Daoy (cell line): Measurements from ENCODE around the gene RCAN2. TPM values are rescaled to one million over a fixed set of nuclear protein-coding genes. Genes with fewer than 3 reads are reported as not detected.

Experiments
- DNase-seq: peaks from one replicate; pipeline ENCODE4 v3.0.0-alpha.2; 2015; ENCODE audit warnings: low read depth
- total RNA-seq: library from RNA; depleted of rRNA; stranded (reverse); fragments of >200 nt; shearing (Covaris generic); gene quantifications from 2 replicates; pipeline ENCODE4 v1.2.3, GENCODE V29; 2014

RCAN2 gene
- total RNA-seq, 1 experiment from 2014 or later = 2.0 TPM

DNA sequence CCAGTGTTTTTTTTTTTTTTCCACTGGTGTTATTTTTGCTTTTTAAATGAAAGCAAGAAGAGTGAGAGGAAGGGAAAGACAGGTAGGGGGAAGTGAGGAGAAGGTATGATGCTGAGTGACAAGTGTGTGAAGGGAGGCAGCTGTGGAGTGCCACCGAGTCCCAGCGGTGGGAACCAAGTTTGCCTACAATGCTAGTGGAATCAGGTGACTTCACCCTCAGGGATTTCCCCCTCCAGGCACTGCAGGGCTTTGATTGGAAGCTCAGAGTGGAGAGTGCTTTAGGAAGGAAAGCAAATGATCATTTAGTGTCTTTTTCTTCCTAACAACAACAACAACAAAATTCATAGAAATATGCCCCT lies 200.0 kb downstream of the RCAN2 start:
- no peak for DNase-seq

DNA sequence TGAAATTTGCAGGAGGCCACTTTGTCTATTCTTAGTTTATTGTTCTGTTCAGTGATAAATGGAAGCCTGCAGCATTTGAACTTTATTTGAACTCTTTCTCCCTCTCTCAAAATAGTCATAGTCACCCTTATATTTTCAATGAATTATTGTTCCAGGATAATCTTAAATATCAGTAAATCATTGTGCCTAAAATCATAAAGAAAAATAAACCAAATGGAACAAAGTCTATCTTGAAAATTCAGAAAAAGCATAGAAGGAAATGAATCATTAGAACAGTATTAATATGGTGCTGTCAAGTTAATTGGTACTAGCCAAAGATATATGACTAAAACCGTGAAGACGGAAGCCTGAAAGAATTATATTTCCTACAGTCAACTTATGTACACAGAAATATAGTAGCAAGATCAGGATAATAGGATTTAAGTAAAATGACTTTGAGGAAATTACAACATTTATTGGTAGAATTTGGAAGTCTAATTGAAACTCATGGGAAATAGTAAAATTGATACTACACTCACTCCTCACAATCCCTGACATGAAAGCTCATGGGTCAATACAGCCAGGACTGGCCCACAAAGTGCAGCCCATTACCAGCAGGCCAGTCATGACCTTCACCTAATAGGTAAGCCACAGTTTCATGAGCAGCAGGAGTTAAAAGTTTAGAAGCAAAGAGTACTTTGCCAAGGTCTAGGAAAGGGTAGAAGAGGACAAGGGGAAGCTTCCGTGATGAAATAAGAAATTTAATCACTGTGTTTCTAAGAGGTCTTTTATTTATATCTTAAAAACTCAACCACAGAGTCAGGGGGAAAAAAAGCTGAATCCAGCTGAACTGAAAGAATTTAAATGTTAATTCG lies 200.6 kb downstream of the RCAN2 start:
- DNase-seq = no peak

DNA sequence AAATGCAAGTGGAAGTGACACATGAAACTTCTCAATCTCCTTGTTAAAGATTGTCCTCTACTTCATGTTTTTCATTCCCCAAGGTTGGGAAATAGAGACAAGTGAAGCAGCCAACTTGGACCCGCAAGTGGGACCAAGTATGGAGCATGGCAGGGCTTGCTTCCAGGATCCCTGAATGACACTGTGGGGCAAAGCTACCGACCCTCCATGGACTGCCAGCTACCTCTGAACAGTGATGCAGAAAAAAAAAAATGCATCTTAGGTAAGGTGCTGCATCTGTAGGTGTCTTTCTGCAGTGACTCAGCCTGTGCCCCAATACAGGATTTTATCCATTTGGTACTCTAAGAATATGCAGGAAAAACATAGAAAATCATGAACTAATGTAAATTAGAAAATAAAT lies 201.4 kb downstream of the RCAN2 start:
- DNase-seq = no peak

DNA sequence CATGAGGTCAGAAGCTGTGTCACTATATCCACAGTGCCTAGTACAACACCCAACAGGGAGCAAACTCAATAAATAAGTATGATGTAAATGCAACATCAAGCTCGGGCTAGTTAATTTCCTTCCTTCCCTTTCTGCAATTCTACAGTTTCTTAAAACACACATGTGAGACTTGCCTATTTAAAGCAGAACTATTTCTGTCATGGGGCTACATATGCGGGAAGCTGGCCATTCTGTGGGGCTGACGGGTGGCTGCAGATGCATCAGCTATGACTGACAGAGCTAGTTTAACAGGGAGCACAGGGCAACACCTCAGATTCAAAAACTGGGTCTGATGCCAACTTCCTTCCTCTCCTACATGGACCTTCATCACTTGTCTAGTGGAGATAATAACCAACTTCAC lies 202.4 kb downstream of the RCAN2 start:
- DNase-seq = no peak

DNA sequence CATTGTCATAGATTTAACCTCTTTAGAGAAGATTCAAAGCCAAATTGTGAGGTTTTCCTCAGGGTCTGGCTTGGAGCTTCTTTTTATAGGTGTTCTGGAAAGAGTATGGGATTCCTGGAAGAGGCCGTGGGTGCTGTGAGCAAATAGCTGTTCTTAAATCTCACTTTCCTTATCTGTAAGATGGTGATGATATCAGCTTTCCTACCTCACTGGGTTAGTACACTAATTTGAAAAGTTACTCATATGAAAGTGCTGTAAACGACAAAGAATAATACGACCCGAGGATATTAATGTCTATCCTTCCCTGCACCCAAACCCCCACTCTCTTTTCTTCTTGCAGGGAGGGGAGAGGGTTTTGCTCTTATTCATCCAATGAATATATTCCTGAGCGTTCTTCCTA lies 203.6 kb downstream of the RCAN2 start:
- DNase-seq = no peak

DNA sequence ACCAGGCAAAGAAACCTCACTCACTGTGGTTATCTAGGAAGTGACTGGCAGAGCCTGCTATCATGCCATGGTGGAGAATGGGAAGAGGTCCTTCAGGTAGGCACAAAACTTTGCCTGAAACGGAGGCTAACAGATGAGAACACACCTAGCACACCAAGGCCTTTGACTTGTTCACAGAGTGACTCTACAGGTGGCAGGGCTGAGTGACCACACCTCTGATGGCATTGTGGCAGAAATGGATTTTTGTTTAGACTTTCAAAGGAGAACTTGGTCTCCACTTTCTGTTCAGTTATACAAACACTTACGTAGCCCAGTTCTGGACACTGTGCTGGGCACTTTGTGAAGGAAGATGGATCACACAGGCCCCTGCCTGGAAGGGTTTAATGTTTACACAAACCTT lies 204.2 kb downstream of the RCAN2 start:
- no peak for DNase-seq

DNA sequence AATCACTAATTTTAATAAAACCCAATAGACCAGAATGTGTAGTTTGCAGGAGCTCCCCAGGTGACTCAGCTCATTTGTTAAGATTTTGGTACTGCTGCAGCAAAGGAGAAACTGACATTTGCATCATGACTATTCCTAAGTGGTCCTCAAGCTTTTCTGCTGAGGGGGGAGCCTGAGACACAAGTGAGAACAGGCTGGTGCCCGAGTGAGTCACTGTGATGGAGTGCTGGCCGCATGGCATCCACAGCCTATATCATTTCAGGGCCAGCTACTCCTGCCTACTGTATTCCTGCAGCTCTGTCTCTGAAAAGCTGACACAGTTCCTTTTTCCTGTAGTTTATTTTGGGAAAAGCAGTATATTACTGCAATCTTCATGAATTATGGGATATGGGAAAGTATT lies 206.8 kb downstream of the RCAN2 start:
- no peak for DNase-seq

DNA sequence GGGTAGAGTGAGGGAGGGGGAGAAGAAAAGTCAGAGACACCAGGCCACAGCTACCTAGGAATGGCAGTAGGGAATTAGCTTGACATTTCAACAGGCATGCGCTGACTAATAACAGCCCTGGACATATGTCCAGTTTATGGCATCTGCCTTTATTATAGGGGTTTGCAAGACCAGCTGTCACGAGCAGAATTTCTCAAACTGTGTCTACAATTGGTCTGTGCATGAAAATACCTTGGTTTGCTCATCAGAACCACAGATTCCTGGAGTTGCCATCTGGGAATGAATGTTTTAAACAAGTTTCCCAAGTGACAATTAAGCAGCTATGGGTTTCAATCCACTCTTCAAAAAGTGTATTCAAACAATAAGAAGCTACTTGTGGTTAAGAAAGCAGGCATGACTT lies 210.1 kb downstream of the RCAN2 start:
- DNase-seq = no peak

DNA sequence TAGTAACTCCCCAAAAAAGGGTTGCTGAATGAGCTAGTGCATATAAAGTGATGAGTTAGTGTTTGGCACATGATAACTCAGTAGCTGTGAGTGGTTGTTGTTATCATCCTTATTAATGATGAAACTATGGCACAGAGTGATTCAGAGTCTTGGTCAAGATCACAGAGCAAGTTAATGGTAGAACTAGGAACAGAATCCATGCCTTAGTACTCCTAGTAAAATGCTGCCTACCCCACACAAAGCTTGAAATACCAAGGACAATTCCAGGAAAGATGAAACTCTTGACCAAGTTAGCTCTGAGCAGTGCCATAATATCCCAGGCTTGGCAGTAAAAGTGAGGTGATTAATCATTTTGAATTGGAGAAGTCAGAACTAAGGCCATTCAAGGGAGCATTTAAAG lies 211.4 kb downstream of the RCAN2 start:
- no peak for DNase-seq

DNA sequence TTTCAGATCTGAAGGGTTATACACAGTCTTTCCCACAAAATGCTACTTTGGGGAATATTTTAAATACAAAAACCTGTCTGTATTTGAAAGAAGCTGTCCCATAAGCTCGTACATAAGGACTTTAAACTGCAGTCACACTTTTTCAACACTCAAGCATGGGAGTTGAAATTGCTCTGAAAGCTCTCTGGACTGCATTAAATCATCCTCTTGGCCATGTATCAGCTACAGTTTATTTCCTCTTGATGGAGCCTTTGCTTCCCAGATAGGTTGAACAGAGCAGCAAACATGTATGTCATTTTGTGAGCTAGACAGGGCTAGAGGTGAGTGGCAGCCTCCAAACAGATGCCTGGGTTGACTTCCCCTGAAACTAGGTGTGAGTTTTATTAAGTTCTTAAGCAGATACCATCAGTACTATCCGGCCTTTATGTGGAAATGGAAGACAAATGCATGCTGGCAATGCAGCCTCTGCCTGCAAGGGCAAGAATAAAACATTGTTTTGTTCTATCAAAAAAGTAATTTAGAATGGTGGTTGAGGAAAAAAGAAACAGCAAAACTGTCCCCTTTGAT lies 214.6 kb downstream of the RCAN2 start:
- DNase-seq = no peak

DNA sequence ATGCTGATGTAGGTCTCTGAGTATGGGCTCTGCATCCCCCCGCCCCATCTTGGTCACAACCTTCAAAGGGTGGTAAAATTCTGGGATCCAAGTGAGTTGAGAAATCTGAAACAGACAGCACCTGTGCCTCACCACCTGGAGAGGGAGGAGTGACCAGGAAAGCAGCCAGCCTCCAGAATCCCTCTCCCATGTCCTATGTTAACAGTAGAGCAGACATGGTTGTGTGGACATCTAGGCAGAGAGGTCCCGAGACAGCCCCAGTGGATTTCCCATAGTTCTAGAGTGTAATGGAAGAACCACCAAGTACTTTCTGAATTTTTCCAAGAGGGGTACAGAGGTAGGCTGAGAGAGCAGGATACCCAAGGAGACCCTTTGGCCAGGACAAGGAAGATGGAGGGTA lies 216.7 kb downstream of the RCAN2 start:
- DNase-seq = no peak

DNA sequence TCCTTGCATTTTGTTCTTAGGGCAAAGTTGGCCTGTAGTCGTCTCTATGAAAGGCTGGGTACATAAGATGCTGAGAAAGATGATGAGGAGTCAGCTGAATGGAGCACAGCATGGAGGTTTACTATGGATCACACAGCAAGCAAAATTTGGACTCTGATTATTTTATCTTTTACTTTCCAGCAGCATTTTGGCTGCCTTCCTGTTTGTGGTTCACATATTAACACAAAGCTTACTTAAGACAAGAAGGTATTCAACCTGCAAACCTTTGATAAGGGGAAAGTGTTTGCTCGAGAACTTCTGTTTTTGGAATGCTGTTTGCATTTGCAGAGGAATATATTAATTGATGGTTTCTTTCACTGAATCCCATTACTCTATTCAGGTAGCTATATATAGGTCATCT lies 217.3 kb downstream of the RCAN2 start:
- no peak for DNase-seq

DNA sequence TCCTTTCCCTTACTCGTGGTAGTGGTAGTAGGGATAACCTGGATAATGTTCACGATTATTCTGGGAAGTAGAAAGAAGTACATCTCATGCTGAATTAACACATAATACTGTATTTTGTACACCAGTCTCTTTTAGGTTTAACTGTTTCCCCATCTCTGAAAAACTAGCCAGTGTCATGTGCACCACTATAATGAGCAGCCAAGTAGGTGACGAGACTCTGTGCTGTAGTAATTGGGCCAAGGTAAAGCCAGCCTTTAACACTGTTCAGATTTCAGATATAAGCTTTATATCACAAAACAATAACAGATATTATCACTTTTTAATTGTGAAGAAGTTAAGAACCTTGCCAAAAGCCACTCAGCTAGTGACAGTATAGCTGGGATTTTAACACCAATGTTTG lies 219.5 kb downstream of the RCAN2 start:
- no peak for DNase-seq

DNA sequence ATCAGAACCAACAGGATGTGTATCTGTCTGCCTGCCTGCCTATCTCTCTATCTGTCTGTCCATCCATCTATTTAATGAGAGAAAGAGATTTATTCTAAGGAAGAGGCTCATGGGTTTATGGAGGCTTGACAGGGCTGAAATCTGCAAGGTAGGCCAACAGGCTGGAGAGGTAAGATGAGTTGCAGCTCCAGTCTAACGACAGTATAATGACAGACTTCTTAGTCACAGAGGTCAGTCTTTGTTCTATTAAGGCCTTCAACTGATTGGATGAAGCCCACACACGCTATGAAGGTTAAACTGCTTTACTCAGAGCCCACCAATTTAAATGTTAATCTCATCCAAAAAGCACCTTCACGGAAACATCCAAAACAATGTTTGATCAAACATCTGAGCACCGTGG lies 220.1 kb downstream of the RCAN2 start:
- DNase-seq = no peak

DNA sequence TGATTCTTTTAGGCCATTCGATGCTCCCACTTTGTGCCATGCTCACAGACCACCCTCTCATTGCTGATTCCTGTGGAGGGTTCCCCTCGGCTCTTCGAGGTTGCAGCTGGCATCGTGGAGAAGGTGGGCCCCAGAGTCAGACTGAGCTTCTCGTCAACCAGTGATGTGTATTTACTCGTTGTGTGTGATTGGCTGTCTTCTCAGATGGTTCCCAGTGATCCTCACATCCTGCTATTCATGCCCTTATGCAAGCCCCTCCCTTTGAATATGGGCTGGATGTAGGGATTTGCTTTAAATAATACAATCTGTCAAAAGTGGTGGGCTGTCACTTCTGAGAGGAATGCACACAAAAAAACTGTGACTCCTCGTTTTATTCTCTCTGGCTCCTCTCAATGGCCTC lies 220.9 kb downstream of the RCAN2 start:
- no peak for DNase-seq

DNA sequence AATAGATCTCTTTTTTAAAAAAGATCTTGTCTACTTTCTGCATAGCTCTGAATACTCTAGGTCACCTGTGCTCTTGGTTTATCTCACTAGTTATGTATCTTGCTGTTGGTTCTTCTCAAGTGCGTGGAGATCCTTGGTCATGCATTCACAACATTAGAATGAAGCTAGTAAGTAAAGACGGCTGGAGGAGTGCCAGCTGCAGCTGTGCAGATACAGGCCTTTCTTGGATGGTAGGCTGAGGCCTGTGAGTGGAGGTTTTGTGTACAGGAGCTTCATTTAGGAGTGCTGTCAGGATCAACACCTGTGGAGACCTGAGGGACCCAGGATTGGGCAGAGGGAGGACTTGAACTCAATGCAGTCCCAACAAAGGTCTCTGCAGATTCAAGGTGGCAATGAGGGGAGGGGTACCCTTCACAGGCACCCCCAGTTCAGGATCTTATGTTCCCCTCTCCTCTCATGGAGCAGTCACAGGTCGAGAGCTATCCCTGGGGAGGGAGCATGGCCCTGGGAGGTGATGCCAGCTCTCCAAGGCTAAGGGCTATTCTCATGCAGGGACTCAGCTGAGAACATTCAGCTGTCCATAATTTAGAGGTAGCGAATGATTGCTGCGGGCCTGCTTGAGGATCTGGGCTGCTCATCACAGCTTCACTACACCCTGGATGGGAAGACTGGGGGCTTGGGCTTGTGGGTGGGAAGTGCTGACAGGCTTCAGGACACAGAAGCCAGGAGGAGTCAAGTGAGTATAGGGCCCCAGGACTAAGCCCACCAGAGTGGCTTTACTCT lies 221.6 kb downstream of the RCAN2 start:
- DNase-seq = no peak

DNA sequence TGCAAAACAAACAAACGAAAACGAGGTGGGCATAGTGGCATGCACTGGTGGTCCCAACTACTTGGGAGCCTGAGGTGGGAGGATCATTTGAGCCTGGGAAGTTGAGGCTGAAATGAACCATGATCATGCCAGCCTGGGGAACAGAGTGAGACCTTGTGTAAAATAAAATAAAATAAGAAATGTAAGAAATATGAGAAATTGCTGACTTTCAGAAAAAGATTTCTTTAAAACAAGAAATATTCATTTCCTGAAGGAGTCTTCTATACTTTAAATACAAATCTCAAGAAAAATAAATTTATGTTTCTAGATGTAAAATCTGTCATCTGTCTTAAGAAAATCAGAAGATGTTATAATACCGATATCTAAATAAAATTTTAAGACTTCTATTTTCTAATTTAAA lies 223.7 kb downstream of the RCAN2 start:
- DNase-seq = no peak

DNA sequence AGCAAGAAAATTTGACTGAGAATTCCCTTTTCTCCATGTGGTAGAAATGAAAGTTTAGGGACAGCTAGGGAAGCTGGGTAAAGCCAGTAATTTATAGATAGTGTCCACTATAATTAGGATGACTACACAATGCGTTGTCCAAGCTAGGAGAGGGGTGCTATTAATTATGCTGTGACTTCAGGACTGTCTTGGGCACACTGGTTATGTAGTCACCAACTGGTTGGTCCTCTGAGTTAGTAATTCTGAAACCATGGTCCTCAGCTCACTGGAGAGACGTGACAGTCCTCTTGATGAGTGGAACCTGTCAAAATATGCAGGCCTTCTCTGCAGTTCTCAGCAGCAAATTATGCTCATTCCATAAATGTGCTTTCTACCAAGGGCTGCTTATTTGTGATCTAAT lies 225.9 kb downstream of the RCAN2 start:
- no peak for DNase-seq

DNA sequence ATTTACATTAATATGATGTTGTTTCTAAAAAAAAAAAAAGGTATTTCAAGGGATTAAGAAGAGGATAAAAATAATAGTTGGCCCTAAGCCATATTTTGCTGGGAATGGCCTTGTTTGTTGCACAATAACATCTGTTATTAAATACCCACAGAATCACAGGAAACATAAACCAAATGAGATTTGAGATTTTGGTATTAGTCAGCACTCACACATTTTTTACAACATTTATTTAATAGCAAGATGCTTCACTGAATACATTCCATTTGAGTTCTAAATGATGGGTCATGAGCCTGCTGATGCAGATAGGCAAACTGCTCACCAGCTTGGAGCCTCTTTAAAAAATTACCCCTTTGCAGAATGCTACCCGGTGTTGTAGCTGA lies 227.6 kb downstream of the RCAN2 start:
- DNase-seq = no peak

DNA sequence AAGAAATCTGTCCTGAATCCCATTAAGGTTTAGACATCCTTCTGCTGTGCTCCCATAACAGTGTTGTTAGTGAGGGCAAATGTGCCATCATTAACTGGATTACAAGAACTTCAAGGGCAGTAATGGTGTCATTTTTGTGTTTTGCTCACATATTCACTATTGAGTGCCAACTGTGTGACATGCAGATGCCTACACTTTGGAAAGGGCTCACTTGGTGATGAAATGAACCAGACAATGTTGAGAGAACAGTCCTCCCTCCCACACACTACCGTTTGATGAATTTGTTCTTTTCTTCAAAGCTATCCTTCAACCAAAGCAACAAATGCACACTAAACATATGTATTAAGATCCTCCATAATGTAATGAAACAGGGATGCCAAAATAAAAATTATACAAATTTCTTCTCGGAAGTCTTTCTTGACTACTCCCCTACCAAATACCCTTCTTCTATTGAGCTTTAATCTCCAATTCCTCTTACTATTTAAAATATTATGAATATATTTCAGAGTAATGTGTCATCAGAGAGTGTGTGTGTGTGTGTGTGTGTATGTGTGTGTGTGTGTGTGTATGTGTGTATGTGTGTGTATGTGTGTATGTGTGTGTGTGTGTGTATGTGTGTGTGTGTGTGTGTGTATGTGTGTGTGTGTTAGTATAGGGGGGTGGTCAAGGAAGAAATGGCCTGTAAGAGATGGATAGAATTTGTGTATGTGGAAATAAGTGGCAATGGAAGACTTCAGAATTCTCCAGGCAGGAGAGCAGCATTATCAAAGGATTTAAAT lies 228.1 kb downstream of the RCAN2 start:
- no peak for DNase-seq

DNA sequence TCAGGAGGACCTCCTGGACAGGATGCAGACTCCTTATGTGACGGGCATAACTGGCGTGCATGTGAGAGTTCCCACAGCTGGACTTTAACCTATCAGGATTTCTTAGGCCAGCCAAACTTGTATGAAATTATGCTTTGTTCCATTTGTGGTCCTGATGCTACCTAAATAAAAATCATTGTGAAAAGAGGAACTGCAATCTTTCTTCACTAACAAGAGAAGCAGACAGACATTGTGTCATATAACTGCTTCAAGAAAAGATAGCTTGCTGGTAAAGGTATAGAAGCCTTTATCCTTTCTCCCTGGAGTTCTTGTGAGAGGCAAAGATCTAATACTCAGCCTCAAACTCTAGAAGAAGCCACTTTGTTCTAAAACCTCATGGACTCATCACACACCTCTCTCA lies 233.0 kb downstream of the RCAN2 start:
- DNase-seq = no peak

DNA sequence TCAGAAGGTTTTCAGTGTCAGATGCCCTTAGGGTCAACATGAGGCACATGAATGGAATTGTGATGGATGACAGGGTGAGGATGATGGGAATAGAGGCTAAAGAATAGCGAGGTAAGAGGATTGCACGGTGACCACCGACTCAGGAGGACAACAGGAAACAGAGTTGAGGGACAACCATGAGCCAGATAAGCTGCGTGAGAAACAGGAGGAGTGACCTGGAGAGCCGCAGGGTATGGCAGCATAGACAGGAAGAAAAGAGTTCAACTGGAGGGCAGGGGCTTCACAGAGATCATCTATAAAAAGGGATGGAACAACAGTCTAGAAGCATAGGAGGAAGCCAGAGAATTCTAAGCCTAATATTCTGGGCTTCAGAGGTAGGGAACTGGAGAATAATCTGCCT lies 235.7 kb downstream of the RCAN2 start:
- no peak for DNase-seq
